SU-DHL-6 (cell line): ENCODE results near the gene SEMA5A.

Experiments
- H2AFZ ChIP-seq: fragments of 200-600 bp; sonication (generic); 2 replicates; pipeline ENCODE4 v1.6.1; 2014; ENCODE audit warnings: low read depth, mild to moderate bottlenecking, moderate library complexity, mixed read lengths, antibody characterized with exemption, low read length; ENCODE audit not compliant: severe bottlenecking
- H3F3A ChIP-seq: fragments of 200-600 bp; shearing (Covaris generic); 2 replicates; pipeline ENCODE4 v1.6.0; 2016; ENCODE audit warnings: antibody characterized with exemption, mild to moderate bottlenecking; ENCODE audit not compliant: insufficient read depth
- H3K27ac ChIP-seq: fragments of 200-600 bp; sonication (generic); 2 replicates; pipeline ENCODE4 v1.5.1; 2016; ENCODE audit warnings: low read depth, mild to moderate bottlenecking, low read length, moderate library complexity, mixed read lengths
- H3K27me3 ChIP-seq: fragments of 200-600 bp; sonication (generic), shearing (Covaris generic); 2 replicates; pipeline ENCODE4 v1.6.0; 2014; ENCODE audit warnings: mild to moderate bottlenecking, low read length
- H3K36me3 ChIP-seq: fragments of 200-600 bp; sonication (generic); 2 replicates; pipeline ENCODE4 v1.6.1; 2014; ENCODE audit warnings: mild to moderate bottlenecking, low read length, mixed read lengths
- H3K4me2 ChIP-seq: fragments of 300-600, 200-600 bp; shearing (Covaris generic), sonication (generic); 2 replicates; pipeline ENCODE4 v1.6.0; 2014; ENCODE audit warnings: low read length, low read depth, mild to moderate bottlenecking; ENCODE audit not compliant: poor library complexity, severe bottlenecking
- H3K4me3 ChIP-seq: fragments of 200-600 bp; sonication (generic); 2 replicates; pipeline ENCODE4 v1.5.1; 2014; ENCODE audit warnings: antibody characterized with exemption, low read length, mild to moderate bottlenecking, mixed read lengths; ENCODE audit not compliant: insufficient read depth, poor library complexity, severe bottlenecking
- H3K79me2 ChIP-seq: fragments of 200-600 bp; sonication (generic); 2 replicates; pipeline ENCODE4 v1.6.1; 2014; ENCODE audit warnings: mild to moderate bottlenecking, low read length, moderate library complexity; ENCODE audit not compliant: insufficient read depth
- H3K9ac ChIP-seq: fragments of 200-600 bp; sonication (generic); 2 replicates; pipeline ENCODE4 v1.7.0; 2014; ENCODE audit warnings: mild to moderate bottlenecking, low read length
- H3K9me2 ChIP-seq: fragments of 200-600 bp; sonication (generic); replicated peaks from 2 replicates; pipeline ENCODE4 v1.6.1; 2014; ENCODE audit warnings: low read length; ENCODE audit not compliant: insufficient read depth
- H3K9me3 ChIP-seq: fragments of 200-600 bp; sonication (generic); 2 replicates; pipeline ENCODE4 v1.6.1; 2014; ENCODE audit warnings: low read length, mixed read lengths; ENCODE audit not compliant: insufficient read depth
- H4K20me1 ChIP-seq: fragments of 200-600 bp; sonication (generic); 2 replicates; pipeline ENCODE4 v1.6.1; 2014; ENCODE audit warnings: low read depth, mild to moderate bottlenecking, antibody characterized with exemption, low read length, moderate library complexity, mixed read lengths
- EZH2phosphoT487 ChIP-seq: fragments of 200-600 bp; sonication (generic), shearing (Covaris generic); conservative IDR thresholded peaks from 2 replicates; pipeline ENCODE4 v1.6.1; 2018; ENCODE audit warnings: mild to moderate bottlenecking, antibody characterized with exemption, low read length, moderate library complexity, mixed read lengths
- TF ChIP-seq, protein P1 (sequence below): fragments of 200-600 bp; sonication (generic); IDR thresholded peaks from one replicate; pipeline ENCODE4 v1.5.1; 2017; ENCODE audit warnings: antibody characterized with exemption, mild to moderate bottlenecking, low read length, moderate library complexity; ENCODE audit not compliant: insufficient read depth, poor library complexity, severe bottlenecking

SEMA5A gene

DNA sequence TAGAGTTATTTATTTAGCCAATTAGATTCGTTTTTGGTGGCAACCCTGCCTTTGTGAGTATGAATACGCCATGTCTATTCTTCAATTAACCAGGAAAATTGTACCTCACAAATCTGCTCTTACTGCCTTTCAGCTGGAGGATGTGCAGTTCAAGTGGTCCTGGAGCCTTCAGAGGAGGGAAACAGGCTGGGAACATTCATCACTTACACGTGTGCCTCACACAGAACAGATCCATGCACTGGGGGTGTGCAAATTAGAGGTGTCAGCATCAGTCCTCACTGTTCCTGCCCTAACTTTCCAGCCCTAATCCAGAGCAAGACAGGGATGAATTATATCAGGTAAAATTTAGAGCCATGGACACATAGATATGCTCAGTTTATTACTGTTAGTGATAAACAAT lies 65.4 kb downstream of the SEMA5A start:
- H3K4me2 ChIP-seq = no peak overlapping the region
- H3K36me3 ChIP-seq = no peaks in the 10 kb centered on the region
- no peaks in the 10 kb centered on the region for H3K9me3 ChIP-seq
- no peak overlapping the region for H3K9ac ChIP-seq
- H3F3A ChIP-seq = no peaks in the 10 kb centered on the region
- no peak overlapping the region for H3K4me3 ChIP-seq
- no peaks in the 10 kb centered on the region for H4K20me1 ChIP-seq
- H3K9me2 ChIP-seq = no peaks in the 10 kb centered on the region
- no peak overlapping the region for H2AFZ ChIP-seq
- no peak overlapping the region for H3K27ac ChIP-seq
- no peaks in the 10 kb centered on the region for H3K79me2 ChIP-seq
- no peaks in the 10 kb centered on the region for H3K27me3 ChIP-seq
- TF ChIP-seq, protein P1, sequence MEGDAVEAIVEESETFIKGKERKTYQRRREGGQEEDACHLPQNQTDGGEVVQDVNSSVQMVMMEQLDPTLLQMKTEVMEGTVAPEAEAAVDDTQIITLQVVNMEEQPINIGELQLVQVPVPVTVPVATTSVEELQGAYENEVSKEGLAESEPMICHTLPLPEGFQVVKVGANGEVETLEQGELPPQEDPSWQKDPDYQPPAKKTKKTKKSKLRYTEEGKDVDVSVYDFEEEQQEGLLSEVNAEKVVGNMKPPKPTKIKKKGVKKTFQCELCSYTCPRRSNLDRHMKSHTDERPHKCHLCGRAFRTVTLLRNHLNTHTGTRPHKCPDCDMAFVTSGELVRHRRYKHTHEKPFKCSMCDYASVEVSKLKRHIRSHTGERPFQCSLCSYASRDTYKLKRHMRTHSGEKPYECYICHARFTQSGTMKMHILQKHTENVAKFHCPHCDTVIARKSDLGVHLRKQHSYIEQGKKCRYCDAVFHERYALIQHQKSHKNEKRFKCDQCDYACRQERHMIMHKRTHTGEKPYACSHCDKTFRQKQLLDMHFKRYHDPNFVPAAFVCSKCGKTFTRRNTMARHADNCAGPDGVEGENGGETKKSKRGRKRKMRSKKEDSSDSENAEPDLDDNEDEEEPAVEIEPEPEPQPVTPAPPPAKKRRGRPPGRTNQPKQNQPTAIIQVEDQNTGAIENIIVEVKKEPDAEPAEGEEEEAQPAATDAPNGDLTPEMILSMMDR = no peak
- no peak for TF ChIP-seq EZH2phosphoT487

DNA sequence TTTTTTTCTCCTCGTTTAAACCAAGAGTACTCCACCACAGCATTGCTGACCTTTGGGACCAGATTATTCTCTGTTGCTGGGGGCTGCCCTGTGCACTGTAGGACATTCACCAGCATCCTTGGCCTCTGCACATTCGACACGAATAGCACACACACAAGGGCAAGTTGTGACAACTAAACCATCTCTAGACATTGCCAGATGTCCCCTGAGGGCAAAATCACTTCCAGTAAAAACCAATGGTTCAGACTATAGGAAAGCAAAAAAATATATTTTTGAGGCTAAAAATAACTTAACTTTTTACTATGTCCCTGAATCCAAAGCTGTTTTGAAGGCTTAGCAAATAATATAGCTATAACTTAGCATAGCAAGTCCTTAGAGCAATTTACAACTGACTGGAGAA lies 65.9 kb downstream of the SEMA5A start:
- no peaks in the 10 kb centered on the region for H3K79me2 ChIP-seq
- no peaks in the 10 kb centered on the region for H3K9me2 ChIP-seq
- H3K4me3 ChIP-seq = no peak overlapping the region
- H3K4me2 ChIP-seq = no peak overlapping the region
- no peaks in the 10 kb centered on the region for H3K9me3 ChIP-seq
- no peaks in the 10 kb centered on the region for H3K27me3 ChIP-seq
- no peak overlapping the region for H3K9ac ChIP-seq
- no peak overlapping the region for H2AFZ ChIP-seq
- H3F3A ChIP-seq = no peaks in the 10 kb centered on the region
- TF ChIP-seq, protein P1 = no peak
- no peak for TF ChIP-seq EZH2phosphoT487
- no peak overlapping the region for H3K27ac ChIP-seq
- no peaks in the 10 kb centered on the region for H3K36me3 ChIP-seq
- no peaks in the 10 kb centered on the region for H4K20me1 ChIP-seq

DNA sequence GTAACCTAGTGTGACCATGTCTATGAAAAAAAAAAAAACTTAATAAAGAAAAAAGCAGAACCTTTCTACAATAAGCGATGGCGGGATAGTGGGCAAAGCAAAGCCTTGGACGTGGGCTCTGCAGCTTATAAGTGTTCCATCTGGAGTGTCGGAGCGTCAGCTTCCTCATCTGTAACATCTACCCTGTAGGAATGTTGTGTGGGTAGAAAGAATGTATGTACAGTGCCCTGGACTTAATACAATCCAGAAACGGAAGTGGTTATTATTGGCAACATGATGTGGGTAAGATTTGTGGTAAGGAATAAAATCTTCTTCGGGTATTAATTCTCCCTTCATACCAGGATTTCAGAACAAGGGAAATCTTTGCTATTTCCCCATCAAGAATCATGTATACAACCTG lies 66.5 kb downstream of the SEMA5A start:
- TF ChIP-seq EZH2phosphoT487 = no peak
- no peak overlapping the region for H3K27ac ChIP-seq
- no peak overlapping the region for H3K4me2 ChIP-seq
- H3K9ac ChIP-seq = no peak overlapping the region
- H3K79me2 ChIP-seq = no peaks in the 10 kb centered on the region
- no peaks in the 10 kb centered on the region for H4K20me1 ChIP-seq
- no peak overlapping the region for H2AFZ ChIP-seq
- H3K9me2 ChIP-seq = no peaks in the 10 kb centered on the region
- H3K36me3 ChIP-seq = no peaks in the 10 kb centered on the region
- H3K4me3 ChIP-seq = no peak overlapping the region
- no peaks in the 10 kb centered on the region for H3K9me3 ChIP-seq
- H3F3A ChIP-seq = no peaks in the 10 kb centered on the region
- H3K27me3 ChIP-seq = no peaks in the 10 kb centered on the region

DNA sequence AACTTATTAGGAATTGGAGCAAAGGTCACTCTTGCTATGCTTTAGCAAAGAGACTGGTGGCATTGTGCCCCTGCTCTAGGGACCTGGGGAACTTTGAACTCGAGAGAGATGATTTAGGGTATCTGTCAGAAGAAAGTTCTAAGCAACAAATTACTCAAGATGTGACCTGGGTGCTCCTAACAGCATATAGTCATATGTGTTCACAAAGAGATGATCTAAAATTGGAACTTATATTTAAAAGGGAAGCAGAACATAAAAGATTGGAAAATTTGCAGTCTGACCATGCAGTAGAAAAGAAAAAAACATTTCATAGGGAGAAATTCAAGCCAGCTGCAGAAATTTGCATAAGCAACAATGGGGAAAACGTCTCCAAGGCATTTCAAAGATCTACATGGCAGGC lies 68.3 kb downstream of the SEMA5A start:
- Histone ChIP-seq H3K9ac (no peak overlapping the region), H3K9me2 (no peaks in the 10 kb centered on the region)

More for the DNA sequence above, 68.3 kb downstream of the SEMA5A start:
- H3K27me3 ChIP-seq = no peaks in the 10 kb centered on the region
- H3K9me3 ChIP-seq = no peaks in the 10 kb centered on the region
- H2AFZ ChIP-seq = no peak overlapping the region
- H3K36me3 ChIP-seq = no peaks in the 10 kb centered on the region
- no peaks in the 10 kb centered on the region for H3F3A ChIP-seq
- no peak overlapping the region for H3K4me2 ChIP-seq
- H3K79me2 ChIP-seq = no peaks in the 10 kb centered on the region
- TF ChIP-seq, protein P1 = no peak
- no peak for TF ChIP-seq EZH2phosphoT487
- H3K4me3 ChIP-seq = no peak overlapping the region
- no peak overlapping the region for H3K27ac ChIP-seq
- H4K20me1 ChIP-seq = no peaks in the 10 kb centered on the region
